Heart left ventricle (tissue), 13 donors: Measurements from ENCODE around the gene ZBTB4.

ENCODE experiments used
- POLR2A ChIP-seq, 2 donors: fragments of 450-650 bp; IDR thresholded peaks; one replicate each; pipeline ENCODE4 v1.6.1; 2017; ENCODE audit warnings: antibody characterized with exemption in 2 of 2, mild to moderate bottlenecking in 2 of 2, moderate library complexity in 2 of 2
- TF ChIP-seq, protein P1 (sequence below), 12 donors: fragments of 200-600 bp; sonication (generic) in 4 of 12; IDR thresholded peaks; one replicate each; pipeline versions ENCODE4 v1.5.0 to v1.8.0; 2018 to 2022; ENCODE audit warnings: antibody characterized with exemption in 12 of 12, mild to moderate bottlenecking in 5 of 12
- donor health status: ischemic (EF 13 %, LVEDD 7.1; RV severe dilation, severe dysfunction).
- donor health status: DM: no; HTN: yes; CAD: no.
- donor health status: DM: no; HTN: no; CAD: no.
- donor health status: ischemic (EF 25% LVEDD 6.9; RV normal size, moderate dysfunction).
- donor health status: ischemic (EF 25% LVEDD 5.7; RV mildly dilated, moderate dysfunction).
- donor health status: ischemic (EF 35%, LVEDD 5.7; RV mildly dilated, moderate dysfunction).
- donor health status: nonischemic (EF 11% LVEDD 7.7; RV severe dilation, severe dysfunction).
- donor health status: DM: yes; HTN: yes; CAD: no.
- donor health status: PGD.
- donor health status: ischemic (EF 29% LVEDD 5.4; RV normal size, mild dysfunction).
- donor health status: nonischemic (EF 23%, LVEDD 6.1; RV moderate dilation, normal function).

DNA sequence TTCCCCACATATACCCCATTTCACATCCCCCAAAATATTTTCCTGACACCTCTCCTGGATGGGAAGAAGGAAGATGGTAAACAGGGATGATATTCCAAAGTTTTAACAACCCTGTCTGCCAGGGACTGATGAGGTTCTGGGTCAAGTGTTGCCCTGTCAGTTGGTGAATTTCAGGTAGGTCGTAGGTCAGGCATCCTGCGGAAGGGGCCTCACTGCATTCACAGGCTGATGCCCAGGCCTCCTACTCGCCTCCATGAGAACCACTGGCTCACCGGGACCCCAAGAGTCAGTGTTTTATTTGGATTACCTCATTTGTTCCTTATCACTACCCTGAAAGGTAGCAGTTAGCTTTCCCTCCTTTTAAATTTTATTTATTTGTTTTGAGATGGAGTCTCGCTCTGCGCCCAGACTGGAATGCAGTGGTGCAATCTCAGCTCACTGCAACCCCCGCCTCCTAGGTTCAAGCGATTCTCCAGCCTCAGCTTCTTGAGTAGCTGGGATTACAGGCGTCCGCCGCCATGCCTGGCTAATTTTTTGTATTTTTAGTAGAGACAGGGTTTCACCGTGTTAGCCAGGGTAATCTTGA lies 10.5 kb downstream of the ZBTB4 start:
- TF ChIP-seq, protein P1, sequence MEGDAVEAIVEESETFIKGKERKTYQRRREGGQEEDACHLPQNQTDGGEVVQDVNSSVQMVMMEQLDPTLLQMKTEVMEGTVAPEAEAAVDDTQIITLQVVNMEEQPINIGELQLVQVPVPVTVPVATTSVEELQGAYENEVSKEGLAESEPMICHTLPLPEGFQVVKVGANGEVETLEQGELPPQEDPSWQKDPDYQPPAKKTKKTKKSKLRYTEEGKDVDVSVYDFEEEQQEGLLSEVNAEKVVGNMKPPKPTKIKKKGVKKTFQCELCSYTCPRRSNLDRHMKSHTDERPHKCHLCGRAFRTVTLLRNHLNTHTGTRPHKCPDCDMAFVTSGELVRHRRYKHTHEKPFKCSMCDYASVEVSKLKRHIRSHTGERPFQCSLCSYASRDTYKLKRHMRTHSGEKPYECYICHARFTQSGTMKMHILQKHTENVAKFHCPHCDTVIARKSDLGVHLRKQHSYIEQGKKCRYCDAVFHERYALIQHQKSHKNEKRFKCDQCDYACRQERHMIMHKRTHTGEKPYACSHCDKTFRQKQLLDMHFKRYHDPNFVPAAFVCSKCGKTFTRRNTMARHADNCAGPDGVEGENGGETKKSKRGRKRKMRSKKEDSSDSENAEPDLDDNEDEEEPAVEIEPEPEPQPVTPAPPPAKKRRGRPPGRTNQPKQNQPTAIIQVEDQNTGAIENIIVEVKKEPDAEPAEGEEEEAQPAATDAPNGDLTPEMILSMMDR (IDR thresholded peaks at IDR 0.05): no peak
- TF ChIP-seq POLR2A (IDR thresholded peaks at IDR 0.05): no peak
